ENCODE results near the gene XIRP1.
"Not testable (repeated sequence)": the region's sequence is repeated elsewhere in the genome, so short reads cannot be mapped to it uniquely, and the experiment has no call there.

The XIRP1 gene

DNA sequence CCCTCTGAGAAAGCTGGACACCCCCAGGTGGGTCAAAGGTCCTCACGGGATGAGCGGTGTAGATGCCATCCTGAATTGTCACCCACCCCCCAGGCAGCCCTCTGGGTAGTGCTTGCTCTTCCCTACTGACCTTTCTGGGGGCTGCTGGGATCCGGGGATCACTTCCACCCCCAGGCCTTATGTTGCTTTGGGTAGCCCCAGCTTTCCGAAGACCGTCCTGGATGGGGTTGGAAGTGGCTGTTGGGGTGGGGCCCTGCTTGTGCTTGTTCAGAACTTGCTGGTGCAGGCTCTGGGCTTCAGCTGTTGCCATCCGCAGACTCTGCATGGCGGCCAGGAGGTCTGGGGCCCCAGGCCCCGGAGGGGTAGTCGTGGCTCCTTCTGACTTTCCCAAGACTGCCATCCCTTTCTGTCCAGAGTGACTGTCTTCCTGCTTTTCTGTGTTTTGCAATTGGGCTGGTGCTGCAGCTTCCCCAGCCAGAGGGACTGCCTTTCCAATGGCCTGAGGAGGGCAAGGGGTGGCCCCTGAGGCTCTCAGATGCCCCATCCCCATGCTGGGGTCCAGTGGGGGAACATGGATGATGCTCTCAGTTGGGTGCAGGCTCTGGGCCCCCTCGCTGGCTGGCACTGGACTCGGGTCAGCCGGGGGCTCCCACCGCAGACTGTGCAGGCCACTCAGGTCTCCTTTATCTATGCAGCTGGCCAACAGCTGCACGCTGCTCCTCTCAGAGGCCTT lies 6.3 kb downstream of the XIRP1 start:
- DNase-seq = no peak

DNA sequence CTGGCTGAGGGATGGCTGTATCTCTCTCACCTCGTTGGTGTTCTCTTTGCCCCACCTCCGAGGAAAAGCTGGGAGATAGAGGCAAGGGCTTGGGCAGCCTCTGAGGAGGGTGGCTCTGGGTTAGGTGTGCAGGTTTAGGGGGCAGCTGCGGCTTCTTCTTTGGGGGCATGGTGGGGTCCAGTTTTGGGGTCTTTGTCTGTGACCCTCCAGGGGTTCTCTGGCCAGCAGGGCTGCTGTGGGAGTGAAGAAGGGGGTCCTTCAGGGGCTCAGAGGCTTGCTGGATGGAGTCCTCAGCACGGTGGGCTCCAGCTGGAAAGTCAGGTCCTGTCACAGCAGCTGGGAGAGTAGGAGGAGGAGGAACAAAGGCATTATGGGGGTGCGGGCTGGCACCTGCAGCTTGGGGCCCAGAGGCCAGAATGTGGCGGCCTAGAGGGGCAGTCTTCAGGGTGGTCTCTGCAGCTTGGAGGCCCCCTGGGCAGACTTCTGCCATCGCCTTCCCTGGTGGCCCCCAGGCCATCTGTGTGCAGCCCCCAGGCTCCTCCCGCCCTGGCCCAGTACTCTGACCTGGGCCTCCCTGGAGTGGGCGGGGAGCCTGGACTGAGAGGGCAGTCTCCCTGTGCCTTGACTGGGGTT lies 7.0 kb downstream of the XIRP1 start:
- no peak for DNase-seq

DNA sequence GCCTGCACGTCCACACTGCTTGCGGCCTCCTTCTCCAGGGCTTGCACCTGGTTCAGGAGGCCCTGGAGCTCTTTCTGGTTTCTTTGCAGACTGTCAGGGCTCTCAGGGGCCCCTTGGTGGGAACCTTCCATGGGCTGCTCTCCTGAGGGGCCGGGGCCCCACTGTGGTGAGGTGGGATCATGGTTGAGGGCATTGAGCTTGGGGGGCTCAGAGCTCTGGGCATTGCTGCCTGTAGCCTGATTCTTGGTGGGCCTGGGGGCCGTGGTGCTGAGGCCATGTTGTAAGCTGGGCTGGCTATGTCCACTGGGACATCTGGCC lies 7.5 kb downstream of the XIRP1 start:
- DNase-seq = no peak

DNA sequence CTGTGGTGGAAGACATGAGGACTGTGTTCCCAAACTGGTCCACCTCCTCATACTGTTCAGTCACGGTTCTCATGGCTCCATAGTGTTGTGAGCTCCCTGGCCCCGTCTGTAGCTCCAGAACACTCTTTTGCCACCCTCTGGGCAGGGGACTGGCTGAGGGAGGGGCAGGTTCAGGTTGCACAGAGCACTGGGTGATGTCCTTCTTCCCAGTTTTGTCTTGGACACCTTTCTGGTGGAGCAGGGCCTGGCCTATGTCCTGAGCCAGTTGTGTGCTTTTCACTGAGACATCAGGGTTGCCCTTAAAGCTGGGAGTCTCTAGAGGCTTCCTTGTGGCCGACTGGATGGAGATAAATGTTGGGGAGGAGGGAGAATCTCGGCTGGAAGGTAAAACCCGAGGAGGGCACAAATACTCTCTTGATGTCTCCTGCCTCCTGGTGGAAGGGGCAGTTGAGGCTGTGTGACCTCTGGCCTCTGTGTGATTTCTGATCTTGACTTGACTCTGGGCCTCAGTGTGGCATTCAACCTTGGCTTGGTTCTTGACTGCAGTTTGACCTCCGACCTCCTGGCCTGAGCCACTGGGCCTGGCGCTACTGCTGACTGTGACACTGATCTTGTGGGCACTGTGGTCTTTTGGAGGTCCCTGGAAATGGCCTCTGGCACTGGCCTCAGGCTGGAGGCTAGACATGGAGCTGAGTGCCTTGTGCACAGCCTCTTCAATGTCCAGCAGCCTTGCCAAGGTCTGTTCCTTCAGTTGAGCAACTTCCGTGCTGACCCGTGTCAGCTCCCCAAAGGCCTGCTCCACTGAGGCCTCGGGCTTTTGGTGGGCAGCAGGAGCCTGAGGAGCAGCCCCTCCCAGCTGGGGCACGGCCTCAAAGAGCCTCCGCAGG lies 8.1 kb downstream of the XIRP1 start:
- DNase-seq = no peak

DNA sequence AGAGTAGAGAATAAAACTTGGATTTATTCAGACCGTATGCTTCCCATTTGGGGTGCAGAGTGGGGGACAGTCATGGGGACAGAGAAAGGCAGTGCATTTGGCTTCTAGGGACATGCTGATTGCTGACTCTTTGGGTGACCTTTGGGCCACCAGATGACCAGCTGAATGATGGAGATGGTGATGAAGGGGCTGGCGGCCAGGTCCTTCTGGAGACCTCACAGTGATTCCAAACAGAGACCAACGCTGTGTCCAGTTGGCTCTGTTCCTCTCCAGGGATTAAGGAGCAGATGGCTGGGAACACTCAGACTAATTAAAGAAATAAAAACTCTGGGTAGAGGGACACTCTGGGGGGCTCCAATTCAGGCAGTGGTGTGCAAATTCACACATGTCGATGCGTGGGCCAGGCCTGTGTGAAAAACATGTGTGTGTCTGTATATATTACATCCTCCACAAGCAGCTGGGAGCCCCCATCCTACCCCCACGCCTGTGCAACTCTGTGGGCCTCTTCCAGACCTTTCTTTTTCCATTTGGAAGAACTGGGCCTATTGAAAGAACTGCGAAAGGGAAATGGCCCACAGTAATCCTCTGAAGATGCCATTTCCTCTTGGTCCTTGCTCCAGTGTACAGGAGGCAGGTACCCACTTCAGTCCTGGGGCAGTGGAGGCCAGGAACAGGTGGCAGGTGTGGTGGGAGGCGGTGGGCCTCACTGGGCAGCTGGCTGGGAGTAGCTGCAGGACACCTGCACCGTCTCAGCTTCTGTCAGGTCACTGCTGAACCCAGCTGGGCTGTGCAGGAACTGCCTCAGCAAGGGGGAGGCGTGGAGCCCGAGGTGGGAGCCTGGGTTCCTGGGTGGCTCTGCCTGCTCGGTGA lies 8.9 kb downstream of the XIRP1 start:
- DNase-seq = no peak

DNA sequence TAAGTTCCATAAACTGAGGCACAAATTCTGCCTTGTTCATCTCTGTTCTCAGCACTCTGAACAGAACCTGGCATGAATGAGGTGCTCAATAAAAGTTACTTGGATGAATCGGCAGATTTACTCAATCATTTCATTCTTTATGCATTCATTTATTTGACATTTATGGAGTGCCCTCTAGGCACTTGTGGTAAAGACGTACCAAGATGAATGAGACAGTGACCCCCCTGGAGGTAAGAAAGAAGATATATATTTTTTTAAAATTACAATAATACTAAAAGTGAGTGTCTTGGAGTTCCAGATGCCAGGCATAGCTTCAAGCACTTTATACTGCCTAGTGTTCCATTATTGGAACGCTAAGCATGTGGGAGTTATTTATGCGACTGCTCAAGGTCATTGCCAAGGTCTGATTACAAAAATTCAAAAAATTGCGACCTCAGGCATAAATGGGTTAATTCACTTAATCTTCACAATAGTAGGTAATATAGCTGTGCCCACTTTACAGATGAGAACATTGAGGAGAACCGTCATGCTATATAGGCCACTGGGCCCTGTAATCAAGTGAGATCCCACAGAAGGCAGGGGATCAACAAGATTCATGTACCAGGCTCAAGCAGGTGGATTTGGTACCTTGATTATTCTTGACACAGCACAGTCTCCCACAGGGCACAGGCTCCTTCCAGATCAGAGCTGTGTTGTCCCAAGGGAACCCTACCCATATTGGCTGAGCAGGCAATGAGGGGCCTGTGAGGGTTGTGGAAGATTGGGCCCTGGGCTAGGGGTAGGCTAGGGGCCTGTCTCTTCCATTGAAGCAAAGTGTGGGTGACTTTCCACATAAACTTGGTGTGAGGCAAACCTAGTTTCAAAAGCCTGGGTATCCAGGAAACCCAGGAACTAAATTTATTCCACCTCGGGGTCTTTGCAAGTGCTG lies 10.7 kb downstream of the XIRP1 start:
- no peak for DNase-seq

DNA sequence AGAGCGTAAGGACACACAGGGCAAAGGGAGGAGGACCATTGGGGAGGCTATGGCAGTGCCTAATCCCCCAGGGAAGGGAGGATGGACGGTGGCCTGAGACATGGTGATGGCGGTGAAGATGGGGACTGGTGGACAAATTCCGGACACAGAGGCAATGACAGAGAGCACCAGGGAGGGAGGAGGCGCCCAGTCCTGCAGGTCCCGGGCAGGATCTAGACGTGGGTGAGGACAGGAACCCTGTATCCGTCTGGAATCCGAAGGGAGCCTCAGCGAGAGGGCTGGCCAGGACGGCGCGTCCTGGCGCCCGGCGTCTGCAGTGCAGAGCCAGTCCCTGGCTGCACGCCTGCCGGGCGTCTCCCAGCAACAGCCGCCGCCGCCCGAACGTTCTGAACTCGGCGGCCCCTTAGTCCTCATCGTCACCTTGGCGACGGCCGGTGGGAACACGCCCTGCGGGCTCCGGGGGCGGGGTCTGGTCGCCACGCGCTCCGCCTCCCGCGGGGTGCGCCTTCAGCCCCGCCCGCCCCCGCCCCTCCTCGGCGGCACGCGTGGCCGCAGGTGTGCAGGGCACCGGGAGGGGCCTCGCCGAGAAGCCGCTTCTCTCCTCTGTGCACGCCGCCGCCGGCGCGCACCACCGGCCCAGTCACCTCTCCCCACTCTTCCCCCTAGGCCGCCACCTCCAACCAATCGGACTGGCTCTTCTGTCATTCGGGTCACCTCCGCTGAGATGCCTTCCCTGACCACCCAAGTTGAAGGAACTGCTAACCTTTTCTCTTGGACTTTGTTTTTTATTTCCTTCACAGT lies 11.6 kb downstream of the XIRP1 start:
- peak; percentile 75 for DNase-seq

DNA sequence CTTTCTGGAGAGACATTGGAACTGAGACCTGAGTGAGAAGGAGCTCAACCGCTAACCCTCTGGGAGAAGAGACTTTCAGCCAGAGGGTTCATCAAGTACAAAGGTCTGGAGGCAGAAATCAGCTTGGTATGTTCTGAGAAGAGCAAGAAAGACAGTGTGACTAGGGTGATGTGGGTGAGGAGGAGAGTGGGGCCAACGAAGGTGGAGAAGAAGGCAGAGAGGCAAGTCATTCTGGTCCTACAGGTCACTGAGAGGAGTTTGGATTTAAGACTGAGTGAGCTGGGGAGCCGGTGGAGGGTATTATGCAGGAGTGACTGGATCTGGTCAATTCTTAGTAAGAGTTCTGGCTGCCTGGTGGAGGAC lies 12.2 kb downstream of the XIRP1 start:
- no peak for DNase-seq

DNA sequence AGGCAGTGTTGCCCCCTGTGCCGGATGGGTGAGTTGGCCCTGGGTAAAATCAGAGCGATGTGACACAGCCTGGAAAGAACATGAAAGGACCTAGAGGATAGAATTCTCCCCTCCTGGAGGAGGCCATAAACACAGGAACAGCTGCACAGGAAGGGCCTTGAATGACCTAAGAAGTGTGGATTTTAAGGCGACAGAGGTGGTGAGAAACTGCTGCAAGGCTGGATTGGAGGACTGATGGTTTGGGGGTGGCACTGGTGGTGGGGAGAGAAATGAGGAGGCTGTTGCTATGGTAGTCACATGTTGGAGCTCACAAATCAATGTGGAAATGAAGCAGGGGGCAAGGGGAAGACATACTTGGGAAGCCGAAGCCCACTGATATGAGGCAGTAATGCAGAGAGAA lies 13.8 kb downstream of the XIRP1 start:
- peak; percentile 45 for DNase-seq

DNA sequence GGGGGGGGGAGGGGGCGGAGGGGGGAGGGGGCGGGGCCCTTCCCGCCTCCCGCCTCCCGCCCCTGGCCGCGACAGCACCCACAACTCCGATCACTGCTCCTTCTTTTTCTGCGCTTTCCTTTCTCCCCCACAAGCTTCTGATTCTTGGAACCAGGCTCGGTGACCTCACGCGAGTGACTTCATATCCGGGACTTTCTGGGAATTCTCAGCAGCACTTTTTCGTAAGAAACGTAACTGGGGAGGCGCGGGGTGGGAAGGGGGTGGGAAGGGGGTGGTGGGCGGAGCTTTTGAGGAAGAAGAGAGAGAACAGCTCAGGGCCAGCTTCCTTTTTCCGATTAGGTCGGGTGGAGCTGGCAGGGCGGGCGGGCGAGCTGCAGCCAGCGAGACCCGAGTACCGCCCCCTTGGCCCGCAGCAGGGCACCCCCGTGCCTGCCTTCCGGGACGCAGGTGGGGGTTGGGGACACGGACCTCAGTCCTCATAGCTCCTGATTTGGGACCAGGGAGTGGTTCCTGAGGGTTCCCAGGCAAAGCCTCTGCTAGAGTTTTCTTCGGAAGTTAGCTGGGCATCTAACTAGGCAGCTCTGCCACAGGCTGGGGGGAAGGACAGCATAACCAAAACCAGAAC lies 14.6 kb downstream of the XIRP1 start:
- DNase-seq = peak; percentile 97

DNA sequence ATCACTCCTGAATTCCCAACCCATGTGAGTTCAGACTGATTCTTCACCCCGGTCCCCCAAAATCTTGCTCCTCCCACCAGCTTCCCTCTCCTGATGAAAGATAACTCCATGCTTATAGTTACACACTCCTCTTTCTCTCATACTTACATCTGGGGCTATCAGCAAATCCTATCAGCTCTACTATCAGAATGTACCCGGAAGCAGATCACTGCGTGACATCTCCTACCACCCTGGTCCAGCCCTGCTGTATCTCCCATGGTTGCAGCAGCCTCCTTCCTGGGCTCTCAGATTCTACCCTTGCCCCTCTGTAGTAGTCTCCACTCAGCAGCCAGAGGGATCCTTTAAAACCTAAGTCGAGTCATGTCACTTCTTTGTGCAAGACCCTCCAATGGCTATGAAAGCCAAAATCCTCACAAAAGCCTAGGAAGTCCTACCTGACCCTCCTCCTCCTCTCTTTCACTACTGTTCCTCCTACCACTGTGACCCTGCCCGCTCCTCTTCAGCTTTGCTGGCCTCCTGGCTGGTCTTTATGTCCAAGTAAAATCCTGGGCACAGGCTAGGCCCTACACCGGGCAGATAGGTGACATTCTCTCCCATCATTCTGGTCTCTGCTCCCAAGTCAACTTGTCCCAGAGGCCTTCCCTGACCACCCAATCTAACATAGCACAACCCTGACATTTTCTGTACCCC lies 16.2 kb downstream of the XIRP1 start:
- DNase-seq = no peak

DNA sequence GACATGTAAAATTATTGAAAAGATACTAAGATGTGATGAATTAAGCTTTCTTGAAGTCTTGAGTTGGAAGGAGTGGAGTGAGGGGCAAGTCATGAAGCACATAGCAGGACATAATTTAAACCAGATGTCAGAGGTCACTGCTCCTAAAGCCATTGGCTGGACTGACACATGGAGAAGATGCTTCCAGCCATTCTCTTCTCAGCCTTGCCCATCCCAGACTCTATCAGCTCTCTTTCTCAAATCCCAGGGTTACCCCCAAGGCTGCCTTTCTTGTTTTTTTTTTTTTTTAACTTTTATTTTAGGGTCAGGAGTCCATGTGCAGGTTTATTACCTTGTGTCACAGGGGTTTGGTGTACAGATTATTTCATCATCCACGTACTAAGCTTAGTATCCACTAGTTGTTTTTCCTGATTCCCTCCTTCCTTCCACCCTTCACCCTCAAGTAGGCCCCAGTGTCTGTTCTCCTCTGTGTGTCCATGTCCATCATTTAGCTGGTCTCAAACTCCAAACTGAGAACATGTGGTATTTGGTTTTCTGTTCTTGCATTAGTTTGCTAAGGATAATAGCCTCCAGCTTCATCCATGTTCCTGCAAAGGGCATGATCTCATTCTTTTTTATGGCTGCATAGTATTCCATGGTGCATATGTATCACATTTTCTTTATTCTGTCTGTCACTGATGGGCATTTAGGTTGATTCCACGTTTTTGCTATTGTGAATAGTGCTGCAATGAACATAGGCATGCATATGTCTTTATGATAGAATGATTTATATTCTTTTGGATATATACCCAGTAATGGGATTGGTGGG lies 18.9 kb downstream of the XIRP1 start:
- DNase-seq = no peak

DNA sequence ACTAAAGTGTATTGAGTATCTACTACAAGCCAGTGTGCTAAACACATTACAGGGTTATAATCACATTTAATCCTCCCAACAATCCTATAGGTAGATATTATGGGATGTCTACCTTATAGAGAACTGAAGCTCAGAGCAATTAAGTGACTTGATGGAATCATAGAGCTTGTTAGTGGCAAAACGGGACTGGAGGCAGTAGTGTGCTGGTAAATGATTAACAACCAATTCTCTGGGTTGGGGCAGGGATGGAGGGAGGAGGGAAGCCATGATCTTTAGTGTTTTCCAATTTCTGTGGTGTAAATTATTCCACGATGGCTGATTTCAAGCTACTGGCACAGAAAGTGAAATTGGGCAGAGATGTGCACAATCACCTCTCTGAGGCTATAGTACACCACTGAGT lies 20.5 kb downstream of the XIRP1 start:
- DNase-seq = no peak

DNA sequence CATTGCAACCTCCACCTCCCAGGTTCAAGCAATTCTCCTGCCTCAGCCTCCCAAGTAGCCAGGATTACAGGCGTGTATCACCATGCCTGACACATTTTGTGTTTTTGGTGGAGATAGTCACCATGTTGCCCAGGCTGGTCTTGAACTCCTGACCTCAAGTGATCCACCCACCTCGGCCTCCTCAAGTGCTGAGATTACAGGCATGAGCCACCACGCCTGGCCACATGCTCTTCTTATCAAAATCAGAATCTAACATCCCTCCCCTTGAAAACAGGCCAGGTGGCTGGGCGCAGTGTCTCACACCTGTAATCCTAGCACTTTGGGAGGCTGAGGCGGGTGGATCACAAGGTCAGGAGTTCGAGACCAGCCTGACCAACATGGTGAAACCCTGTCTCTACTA lies 21.5 kb downstream of the XIRP1 start:
- not testable (repeated sequence) for DNase-seq

DNA sequence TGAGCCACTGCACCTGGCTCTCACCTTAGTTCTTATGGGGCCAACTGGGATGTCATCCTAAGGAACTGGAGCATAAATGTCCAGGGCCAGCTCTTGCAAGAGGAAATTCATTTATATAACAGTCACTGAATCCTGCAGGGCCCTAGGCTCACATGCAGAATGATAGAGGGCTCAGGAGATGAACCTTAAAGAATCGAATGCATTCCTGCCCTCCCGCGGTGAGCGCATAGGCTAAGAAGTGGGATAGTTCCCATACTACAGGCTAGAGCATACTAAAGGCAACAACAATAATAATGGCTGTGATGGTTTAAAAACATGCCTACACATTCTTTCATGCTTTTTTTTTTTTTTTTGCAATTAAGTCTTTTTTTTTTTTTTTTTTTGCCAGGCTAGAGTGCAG lies 21.9 kb downstream of the XIRP1 start:
- no peak for DNase-seq

DNA sequence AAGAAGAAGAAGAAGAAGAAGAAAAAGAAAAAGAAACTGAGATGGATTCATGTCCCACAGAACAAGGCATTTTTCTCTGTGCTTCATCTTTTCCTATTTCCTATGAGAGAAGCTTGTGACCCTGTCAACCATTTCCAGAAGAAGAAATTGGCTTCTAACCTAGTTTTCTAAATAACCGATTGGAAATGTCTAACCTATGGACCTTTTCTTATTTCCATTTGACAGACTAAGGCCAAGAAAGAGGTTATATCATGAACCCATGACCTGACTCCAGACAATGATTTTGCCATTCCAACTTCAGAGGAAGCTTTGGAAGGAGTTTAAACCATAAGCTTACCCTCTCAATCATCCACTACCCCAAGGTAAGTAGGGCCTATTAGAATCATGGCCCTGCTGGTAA lies 22.7 kb downstream of the XIRP1 start:
- no peak for DNase-seq

DNA sequence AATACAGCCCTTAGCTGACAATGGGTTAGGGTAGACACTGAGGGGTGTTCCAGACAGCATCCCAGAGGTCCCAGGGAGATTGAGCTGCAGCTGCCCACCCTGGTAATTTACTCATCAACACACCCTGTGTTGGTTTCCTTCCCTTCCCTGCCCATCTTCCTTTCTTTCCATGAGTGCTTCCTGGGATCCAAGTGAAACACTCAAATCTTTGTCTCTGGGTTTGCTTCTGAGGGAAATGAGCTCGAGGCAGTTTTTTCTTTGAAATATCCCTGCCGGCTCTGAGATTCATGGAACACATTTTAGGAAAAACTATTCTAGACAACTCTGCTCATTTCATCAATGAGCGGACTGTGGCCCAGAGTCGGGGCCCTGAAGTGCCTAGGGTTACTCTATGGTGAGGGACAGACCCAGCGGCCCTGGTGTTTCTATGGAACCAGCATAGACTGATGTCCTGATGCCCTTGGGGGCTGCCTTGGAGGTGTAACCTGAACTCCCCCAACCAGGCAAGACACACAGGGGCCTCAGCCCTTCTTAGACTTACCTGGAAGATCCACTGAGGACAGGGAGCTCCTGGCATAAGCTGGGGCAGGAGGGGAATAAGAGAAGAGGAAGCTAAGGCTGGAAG lies 24.1 kb downstream of the XIRP1 start:
- no peak for DNase-seq

DNA sequence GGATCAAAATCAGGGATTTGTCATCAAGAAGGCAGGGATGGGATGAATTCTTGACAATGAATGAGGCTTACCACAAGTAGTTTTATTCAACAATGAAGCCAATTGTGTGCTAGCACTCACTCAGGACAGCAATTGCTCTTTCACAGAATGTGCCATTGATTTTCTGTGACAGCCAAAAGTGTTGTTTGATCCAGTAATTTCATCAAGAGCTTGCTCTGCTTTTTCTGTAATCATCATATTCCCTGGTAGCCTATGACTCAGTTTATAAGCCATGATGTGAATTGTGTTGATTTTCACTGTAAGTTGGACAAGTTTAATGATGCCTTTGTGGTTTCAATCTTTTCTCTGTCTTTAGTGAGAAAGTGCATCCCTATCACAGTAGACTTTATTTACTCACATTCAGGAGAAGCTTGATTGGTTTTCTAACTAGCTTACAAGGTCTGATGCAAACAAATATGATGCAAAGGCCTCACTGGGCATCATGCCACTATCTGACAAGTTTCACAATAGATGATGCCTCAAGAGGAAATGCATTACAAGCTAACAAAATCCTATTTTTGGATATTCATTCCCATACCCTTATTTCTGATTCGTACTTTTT lies 25.4 kb downstream of the XIRP1 start:
- DNase-seq = peak; percentile 95

Measured in fibroblast of skin of right quadriceps (primary cell).